Sigmoid colon (tissue), 4 donors: Measurements from ENCODE around the gene INVS.

Experiments used
- POLR2A ChIP-seq, 2 donors: fragments of 450-650 bp; IDR thresholded peaks; one replicate each; pipeline ENCODE4 v1.6.1; 2016; ENCODE audit warnings: antibody characterized with exemption in 2 of 2, mild to moderate bottlenecking in 2 of 2, moderate library complexity in 2 of 2
- POLR2AphosphoS5 ChIP-seq, 4 donors: sonication (generic); formaldehyde crosslinking; IDR thresholded peaks; one replicate each; pipeline ENCODE4 v1.6.1; 2017; ENCODE audit warnings: antibody characterized with exemption in 4 of 4

DNA sequence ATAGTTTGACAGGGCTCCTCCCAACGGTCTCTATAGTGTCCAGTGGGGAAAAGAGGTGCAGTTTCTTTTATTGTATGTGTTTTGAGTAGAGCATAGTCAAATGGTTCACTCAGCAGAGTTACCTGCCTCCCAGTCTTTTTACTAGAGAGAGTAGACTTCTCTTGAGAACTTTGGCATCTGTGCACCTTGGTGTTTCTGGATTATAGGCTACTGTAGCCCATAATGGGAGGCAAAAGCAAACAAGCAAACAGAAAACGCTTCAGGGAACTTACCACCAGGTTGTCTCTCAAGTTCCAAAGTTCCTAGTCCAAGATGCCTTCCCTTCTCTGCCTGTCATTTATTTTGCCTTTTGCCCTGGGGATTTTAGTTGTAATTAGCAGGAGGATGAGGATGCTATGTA is 26.2 kb downstream of the INVS start:
- TF ChIP-seq POLR2AphosphoS5 (IDR thresholded peaks at IDR 0.05) (no peak), POLR2A (IDR thresholded peaks at IDR 0.05) (no peak)
